BE2C (cell line): ENCODE data around the gene NSUN4.
"Not testable (repeated sequence)": the region's sequence is repeated elsewhere in the genome, so short reads cannot be mapped to it uniquely, and the experiment has no call there.

Experiments
- DNase-seq: peaks from one replicate; pipeline ENCODE4 v3.0.0-alpha.2; 2020
- H3K27me3 ChIP-seq: fragments of 250-450 bp; sonication (Bioruptor Pico); 2 replicates; pipeline ENCODE4 v1.5.1; 2020; ENCODE audit warnings: mild to moderate bottlenecking
- H3K36me3 ChIP-seq: fragments of 250-450 bp; sonication (Bioruptor Pico); 2 replicates; pipeline ENCODE4 v1.5.1; 2020; ENCODE audit warnings: mild to moderate bottlenecking
- H3K4me1 ChIP-seq: fragments of 250-450 bp; sonication (Bioruptor Pico); 2 replicates; pipeline ENCODE4 v1.5.1; 2020
- H3K4me3 ChIP-seq: 2 replicates; pipeline ENCODE4 v1.5.1; 2011; ENCODE audit warnings: low read depth, low read length
- H3K9me3 ChIP-seq: fragments of 250-450 bp; sonication (Bioruptor Pico); 2 replicates; pipeline ENCODE4 v1.5.1; 2020
- TF ChIP-seq, protein P1 (sequence below): IDR thresholded peaks from 2 replicates; pipeline ENCODE4 v1.5.1; 2012; ENCODE audit warnings: mild to moderate bottlenecking, low read depth, low read length

The NSUN4 gene

DNA sequence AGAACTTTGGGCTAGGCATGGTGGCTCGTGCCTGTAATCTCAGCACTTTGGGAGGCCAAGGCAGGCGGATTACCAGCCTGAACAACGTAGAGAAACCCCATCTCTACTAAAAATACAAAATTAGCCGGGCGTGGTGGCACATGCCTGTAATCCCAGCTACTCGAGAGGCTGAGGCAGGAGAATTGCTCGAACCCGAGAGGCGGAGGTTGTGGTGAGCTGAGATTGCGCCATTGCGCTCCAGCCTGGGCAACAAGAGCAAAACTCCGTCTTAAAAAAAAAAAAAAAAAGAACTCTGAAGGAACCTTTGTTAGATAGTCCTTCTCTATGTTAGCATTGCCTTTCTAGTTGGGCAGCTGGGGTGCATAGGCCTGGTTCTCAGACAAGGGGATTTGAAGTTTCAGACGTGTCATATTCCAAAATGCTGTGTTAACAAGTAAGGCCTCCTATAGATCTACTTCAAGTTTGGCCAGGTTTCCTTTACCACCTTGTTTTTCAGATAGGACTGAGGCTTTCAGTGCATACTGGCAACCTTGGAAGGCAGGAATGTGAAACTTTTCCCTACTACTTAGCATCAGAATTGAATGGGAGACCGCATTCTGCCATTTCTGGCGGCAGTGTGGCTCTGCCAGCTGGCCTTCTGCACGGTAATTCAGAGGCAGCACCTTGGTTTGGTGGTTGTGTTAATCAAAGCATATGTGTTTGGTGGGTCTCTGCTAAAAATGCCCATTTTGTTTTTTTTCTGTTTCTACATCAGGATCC, 31.0 kb upstream of the NSUN4 start:
- DNase-seq, result no peak
- H3K9me3 ChIP-seq, result no peaks in the 10 kb centered on the region
- no peaks in the 10 kb centered on the region for H3K4me1 ChIP-seq
- peaks cover 45% of the 10 kb centered on the region for H3K36me3 ChIP-seq
- H3K4me3 ChIP-seq, result no peak overlapping the region
- H3K27me3 ChIP-seq, result no peaks in the 10 kb centered on the region
- TF ChIP-seq, protein P1, sequence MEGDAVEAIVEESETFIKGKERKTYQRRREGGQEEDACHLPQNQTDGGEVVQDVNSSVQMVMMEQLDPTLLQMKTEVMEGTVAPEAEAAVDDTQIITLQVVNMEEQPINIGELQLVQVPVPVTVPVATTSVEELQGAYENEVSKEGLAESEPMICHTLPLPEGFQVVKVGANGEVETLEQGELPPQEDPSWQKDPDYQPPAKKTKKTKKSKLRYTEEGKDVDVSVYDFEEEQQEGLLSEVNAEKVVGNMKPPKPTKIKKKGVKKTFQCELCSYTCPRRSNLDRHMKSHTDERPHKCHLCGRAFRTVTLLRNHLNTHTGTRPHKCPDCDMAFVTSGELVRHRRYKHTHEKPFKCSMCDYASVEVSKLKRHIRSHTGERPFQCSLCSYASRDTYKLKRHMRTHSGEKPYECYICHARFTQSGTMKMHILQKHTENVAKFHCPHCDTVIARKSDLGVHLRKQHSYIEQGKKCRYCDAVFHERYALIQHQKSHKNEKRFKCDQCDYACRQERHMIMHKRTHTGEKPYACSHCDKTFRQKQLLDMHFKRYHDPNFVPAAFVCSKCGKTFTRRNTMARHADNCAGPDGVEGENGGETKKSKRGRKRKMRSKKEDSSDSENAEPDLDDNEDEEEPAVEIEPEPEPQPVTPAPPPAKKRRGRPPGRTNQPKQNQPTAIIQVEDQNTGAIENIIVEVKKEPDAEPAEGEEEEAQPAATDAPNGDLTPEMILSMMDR, result no peak

DNA sequence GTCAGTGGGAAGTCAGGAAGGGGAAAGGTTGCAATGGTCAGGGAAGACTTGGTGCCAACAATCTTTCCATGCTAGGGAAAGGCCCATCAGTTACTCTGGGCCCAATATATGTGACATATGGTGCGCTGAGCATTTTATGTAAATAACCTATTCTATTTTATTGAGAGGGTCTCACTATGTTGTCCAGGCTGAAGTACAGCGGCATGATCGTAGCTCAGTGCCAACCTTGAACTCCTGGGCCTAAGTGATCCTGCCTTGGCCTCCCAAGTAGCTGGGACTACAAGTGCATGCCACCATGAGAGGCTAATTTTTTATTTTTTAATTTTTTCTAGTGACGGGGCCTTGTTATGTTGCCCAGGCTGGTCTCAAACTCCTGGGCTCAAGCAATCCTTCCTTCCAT, 30.3 kb upstream of the NSUN4 start:
- Histone ChIP-seq H3K27me3 (no peaks in the 10 kb centered on the region), H3K36me3 (peaks cover 51% of the 10 kb centered on the region), H3K9me3 (no peaks in the 10 kb centered on the region), H3K4me1 (no peaks in the 10 kb centered on the region), H3K4me3 (no peak overlapping the region)
- no peak for DNase-seq
- TF ChIP-seq, protein P1, result no peak

DNA sequence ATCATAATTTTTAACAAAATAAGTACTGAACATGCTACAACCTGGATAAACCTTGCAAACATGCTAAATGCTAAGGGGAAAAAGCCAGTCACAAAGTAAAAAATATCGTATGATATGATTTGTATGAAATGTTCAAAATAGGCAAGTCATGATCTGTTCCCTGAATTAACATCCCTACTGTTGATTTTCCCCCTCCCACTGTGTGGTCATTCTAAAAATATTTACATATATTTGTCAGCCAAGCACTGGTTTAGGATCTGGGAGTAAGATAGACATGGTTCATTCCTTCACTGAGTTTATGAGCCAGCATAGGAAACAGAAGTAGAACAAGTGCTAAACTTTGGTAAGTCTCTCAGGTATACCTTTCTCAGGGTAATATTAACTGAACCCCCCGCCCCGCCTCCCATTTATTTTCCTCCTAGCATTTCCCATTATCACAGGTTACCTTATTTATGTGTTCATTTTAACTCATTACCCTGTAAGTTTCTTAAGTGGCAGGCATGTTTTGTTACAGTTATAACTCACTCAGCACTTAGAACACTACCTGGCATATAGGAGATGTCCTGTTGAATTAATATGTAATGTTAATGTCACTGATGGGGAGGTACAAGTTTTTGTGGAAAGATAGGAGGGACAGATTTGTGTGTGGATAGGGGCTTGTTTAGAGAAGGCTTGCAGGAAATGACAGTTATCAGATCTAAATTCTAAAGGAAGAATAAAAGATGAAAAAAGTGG, 24.8 kb upstream of the NSUN4 start:
- H3K36me3 ChIP-seq, result peaks cover 28% of the 10 kb centered on the region
- H3K4me3 ChIP-seq, result no peak overlapping the region
- no peak for DNase-seq
- no peaks in the 10 kb centered on the region for H3K9me3 ChIP-seq
- no peaks in the 10 kb centered on the region for H3K4me1 ChIP-seq
- TF ChIP-seq, protein P1, result no peak
- no peaks in the 10 kb centered on the region for H3K27me3 ChIP-seq

DNA sequence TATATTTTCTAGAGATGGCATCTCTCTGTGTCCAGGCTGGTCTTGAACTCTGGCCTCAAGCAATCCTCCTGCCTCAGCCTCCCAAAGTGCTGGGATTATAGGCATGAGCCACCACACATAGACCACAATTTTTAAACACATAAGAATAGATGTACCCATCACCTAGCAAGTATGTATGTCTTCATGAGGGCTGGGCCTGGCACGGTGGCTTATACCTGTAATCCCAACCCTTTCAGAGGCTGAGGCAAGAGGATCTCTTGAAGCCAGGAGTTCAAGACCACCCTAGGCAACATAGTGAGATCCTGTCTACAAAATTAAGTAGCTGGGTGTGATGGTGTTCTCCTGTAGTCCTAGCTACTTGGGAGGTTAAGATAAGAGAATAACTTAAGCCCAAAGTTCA, 23.3 kb upstream of the NSUN4 start:
- no peaks in the 10 kb centered on the region for H3K9me3 ChIP-seq
- peaks cover 24% of the 10 kb centered on the region for H3K36me3 ChIP-seq
- TF ChIP-seq, protein P1, result no peak
- DNase-seq, result no peak
- H3K4me3 ChIP-seq, result no peak overlapping the region
- H3K4me1 ChIP-seq, result no peaks in the 10 kb centered on the region
- H3K27me3 ChIP-seq, result no peaks in the 10 kb centered on the region

DNA sequence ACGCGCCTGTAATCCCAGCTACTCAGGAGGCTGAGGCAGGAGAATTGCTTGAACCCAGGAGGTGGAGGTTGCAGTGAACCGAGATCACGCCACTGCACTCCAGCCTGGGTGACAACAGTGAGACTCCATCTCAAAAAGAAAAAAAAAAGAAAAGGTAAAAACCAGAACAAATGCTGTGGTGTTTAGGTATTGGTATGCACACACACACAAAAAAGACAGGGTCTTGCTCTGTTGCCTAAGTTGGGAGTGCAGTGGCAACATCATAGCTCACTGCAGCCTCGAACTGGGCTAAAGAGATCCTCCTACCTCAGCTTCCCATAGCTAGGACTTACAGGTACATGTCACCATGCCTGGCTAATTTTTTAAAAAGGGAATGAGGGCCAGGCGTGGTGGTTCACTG, 21.3 kb upstream of the NSUN4 start:
- not testable (repeated sequence) for H3K4me3 ChIP-seq, H3K4me1 ChIP-seq, H3K27me3 ChIP-seq, H3K9me3 ChIP-seq, DNase-seq
- H3K36me3 ChIP-seq, result peaks cover 12% of the 10 kb centered on the region

DNA sequence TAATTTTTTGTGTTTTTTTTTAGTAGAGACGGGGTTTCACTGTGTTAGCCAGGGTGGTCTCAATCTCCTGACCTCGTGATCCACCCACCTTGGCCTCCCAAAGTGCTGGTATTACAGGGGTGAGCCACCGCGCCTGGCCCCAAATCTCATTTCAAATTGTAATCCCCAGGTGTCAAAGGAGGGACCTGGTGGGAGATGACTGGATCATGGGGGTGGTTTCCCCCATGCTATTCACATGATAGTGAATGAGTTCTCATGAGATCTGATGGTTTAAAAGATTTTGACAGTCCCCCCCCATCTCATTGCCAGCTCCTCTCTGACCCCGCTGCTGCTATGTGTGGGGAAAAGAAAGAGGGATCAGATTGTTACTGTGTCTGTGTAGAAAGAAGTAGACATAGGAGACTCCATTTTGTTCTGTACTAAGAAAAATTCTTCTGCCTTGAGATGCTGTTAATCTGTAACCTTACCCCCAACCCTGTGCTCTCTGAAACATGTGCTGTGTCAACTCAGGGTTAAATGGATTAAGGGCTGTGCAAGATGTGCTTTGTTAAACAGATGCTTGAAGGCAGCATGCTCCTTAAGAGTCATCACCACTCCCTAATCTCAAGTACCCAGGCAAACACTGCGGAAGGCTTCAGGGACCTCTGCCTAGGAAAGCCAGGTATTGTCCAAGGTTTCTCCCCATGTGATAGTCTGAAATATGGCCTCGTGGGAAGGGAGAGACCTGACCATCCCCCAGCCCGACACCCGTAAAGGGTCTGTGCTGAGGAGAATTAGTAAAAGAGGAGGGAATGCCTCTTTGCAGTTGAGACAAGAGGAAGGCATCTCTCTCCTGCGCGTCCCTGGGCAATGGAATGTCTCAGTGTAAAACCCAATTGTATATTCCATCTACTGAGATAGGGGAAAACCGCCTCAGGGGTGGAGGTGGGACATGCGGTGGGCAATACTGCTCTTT, 20.4 kb upstream of the NSUN4 start:
- not testable (repeated sequence) for H3K9me3 ChIP-seq, DNase-seq, H3K27me3 ChIP-seq, H3K36me3 ChIP-seq, H3K4me1 ChIP-seq, H3K4me3 ChIP-seq

DNA sequence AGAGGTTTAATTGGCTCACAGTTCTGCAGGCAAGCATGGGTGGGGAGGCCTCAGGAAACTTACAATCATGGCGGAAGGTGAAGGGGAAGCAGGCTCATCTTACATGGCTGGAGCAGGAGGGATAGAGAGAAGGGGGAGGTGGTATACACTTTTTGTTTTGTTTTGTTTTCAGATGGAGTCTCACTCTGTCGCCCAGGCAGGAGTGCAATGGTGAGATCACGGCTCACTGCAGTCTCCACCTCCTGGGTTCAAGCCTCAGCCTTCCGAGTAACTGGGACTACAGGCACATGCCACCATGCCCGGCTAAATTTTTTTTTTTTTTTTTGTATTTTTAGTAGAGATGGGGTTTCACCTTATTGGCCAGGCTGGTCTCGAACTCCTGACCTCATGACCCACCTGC, 18.4 kb upstream of the NSUN4 start:
- not testable (repeated sequence) for H3K27me3 ChIP-seq, H3K36me3 ChIP-seq, H3K4me3 ChIP-seq, DNase-seq, H3K4me1 ChIP-seq, H3K9me3 ChIP-seq

DNA sequence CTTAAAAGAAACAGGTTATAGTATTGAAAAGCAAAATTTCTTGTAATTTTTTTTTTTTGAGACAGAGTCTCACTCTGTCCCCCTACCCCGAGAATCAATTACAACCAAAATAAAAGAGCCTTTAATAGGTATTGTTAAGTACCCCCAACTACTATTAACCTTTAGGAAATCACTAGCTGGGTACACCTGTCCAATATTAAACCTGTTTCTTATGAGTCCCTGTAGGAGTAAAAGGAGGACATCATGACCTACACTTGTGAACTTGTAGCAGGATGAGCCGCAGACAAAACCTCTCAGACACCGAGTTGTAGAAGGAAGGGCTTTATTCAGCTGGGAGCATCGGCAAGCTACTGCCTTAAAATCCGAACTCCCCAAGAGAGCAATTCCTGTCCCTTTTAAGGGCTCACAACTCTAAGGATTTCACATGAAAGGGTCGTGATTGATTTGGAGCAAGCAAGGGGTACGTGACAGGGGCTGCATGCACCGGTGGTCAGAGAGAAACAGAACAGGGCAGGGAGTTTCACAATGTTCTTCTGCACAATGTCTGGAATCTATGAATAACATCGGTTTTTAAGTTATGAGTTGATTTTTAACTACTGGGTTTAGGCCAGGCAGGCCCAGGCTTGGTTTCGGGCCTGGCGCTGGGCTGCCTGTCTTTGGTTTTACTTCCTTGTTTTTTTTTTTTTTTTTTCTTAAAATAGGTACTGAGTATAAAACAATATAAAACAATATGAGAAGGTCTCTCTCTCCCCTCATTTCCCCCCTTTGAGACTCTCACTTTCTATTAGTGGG, 15.1 kb upstream of the NSUN4 start:
- DNase-seq, H3K4me1 ChIP-seq, H3K27me3 ChIP-seq, H3K36me3 ChIP-seq, H3K9me3 ChIP-seq, H3K4me3 ChIP-seq: not testable (repeated sequence)

DNA sequence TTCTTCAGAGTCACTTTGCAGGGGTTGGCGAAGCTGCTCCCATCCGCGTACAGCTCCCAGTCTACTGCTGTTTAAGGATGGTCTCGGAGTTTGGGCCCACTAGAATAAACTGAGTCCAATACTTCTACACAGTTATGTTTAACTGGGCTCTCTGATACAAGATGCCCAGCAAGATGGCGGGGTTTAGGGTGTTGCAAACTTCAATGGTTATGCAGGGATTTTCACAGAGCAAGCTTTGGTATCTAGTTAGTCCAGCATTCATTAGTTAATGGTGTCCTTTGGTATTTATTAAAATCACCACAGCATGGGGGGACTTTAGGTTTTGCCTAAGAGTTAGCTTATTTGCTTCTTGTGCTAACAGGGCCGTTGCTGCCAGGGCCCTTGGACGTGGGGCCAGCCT, 12.4 kb upstream of the NSUN4 start:
- not testable (repeated sequence) for DNase-seq, H3K4me3 ChIP-seq, H3K36me3 ChIP-seq, H3K27me3 ChIP-seq, H3K9me3 ChIP-seq, H3K4me1 ChIP-seq

DNA sequence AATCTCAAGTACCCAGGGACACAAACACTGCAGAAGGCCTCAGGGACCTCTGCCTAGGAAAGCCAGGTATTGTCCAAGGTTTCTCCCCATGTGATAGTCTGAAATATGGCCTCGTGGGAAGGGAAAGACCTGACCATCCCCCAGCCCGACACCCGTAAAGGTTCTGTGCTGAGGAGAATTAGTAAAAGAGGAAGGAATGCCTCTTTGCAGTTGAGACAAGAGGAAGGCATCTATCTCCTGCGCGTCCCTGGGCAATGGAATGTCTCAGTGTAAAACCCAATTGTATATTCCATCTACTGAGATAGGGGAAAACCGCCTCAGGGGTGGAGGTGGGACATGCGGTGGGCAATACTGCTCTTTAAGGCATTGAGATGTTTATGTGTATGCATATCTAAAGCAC, 10.8 kb upstream of the NSUN4 start:
- H3K4me1 ChIP-seq, H3K9me3 ChIP-seq, H3K4me3 ChIP-seq, H3K36me3 ChIP-seq, DNase-seq, H3K27me3 ChIP-seq: not testable (repeated sequence)
